HEK293 (cell line): ENCODE results near the gene IL12B.

Experiments used
- EGR2 ChIP-seq: fragments of 450-650 bp; formaldehyde crosslinking; IDR thresholded peaks from 2 replicates; pipeline ENCODE4 v1.5.1; 2016; ENCODE audit warnings: low read depth, missing biosample characterization, missing genetic modification characterization
- HOXC10 ChIP-seq: sonication (generic); formaldehyde crosslinking; IDR thresholded peaks from 2 replicates; pipeline ENCODE4 v1.8.1; 2023; ENCODE audit warnings: mild to moderate bottlenecking, missing genetic modification reagents
- PATZ1 ChIP-seq: fragments of 450-650 bp; formaldehyde crosslinking; IDR thresholded peaks from 2 replicates; pipeline ENCODE4 v1.5.1; 2016; ENCODE audit warnings: missing biosample characterization, missing genetic modification characterization
- PRDM1 ChIP-seq: fragments of 450-650 bp; formaldehyde crosslinking; IDR thresholded peaks from 2 replicates; pipeline ENCODE4; 2016; ENCODE audit warnings: missing biosample characterization, missing genetic modification characterization
- YY2 ChIP-seq: fragments of 450-650 bp; formaldehyde crosslinking; IDR thresholded peaks from 2 replicates; pipeline ENCODE4 v1.5.1; 2016; ENCODE audit warnings: missing biosample characterization, missing genetic modification characterization
- ZBTB20 ChIP-seq: fragments of 450-650 bp; formaldehyde crosslinking; IDR thresholded peaks from 2 replicates; pipeline ENCODE4 v1.5.1; 2016; ENCODE audit warnings: missing biosample characterization, missing genetic modification characterization
- ZBTB21 ChIP-seq: fragments of 450-650 bp; formaldehyde crosslinking; IDR thresholded peaks from 2 replicates; pipeline ENCODE4 v1.5.1; 2017; ENCODE audit warnings: missing biosample characterization, missing genetic modification characterization
- ZNF112 ChIP-seq: fragments of 450-650 bp; formaldehyde crosslinking; IDR thresholded peaks from 2 replicates; pipeline ENCODE4 v1.5.0; 2017; ENCODE audit warnings: missing biosample characterization, missing genetic modification characterization
- ZNF133 ChIP-seq: fragments of 450-650 bp; formaldehyde crosslinking; IDR thresholded peaks from 2 replicates; pipeline ENCODE4 v1.5.1; 2016; ENCODE audit warnings: missing biosample characterization, missing genetic modification characterization
- ZNF174 ChIP-seq: fragments of 450-650 bp; formaldehyde crosslinking; IDR thresholded peaks from 2 replicates; pipeline ENCODE4 v1.5.0; 2017; ENCODE audit warnings: missing biosample characterization, mild to moderate bottlenecking, missing genetic modification characterization
- ZNF184 ChIP-seq: fragments of 450-650 bp; IDR thresholded peaks from 2 replicates; pipeline ENCODE4 v1.5.1; 2018; ENCODE audit warnings: missing biosample characterization, mild to moderate bottlenecking, missing genetic modification characterization
- ZNF391 ChIP-seq: fragments of 450-650 bp; formaldehyde crosslinking; IDR thresholded peaks from 2 replicates; pipeline ENCODE4 v1.5.1; 2016; ENCODE audit warnings: low read depth, missing biosample characterization, missing genetic modification characterization, borderline replicate concordance
- ZNF433 ChIP-seq: fragments of 450-650 bp; formaldehyde crosslinking; IDR thresholded peaks from 2 replicates; pipeline ENCODE4 v1.5.1; 2016; ENCODE audit warnings: missing biosample characterization, missing genetic modification characterization, low read depth
- ZNF473 ChIP-seq: fragments of 450-650 bp; formaldehyde crosslinking; IDR thresholded peaks from 2 replicates; pipeline ENCODE4 v1.5.1; 2017; ENCODE audit warnings: missing biosample characterization, missing genetic modification characterization
- ZNF514 ChIP-seq: fragments of 450-650 bp; formaldehyde crosslinking; IDR thresholded peaks from 2 replicates; pipeline ENCODE4 v1.5.1; 2016; ENCODE audit warnings: missing biosample characterization, missing genetic modification characterization
- ZNF549 ChIP-seq: fragments of 450-650 bp; IDR thresholded peaks from 2 replicates; pipeline ENCODE4 v1.5.1; 2018; ENCODE audit warnings: missing biosample characterization, missing genetic modification characterization, mild to moderate bottlenecking, inconsistent platforms, moderate library complexity
- ZNF610 ChIP-seq: fragments of 450-650 bp; formaldehyde crosslinking; IDR thresholded peaks from 2 replicates; pipeline ENCODE4 v1.5.1; 2016; ENCODE audit warnings: missing biosample characterization, missing genetic modification characterization, borderline replicate concordance
- ZNF660 ChIP-seq: fragments of 450-650 bp; IDR thresholded peaks from 2 replicates; pipeline ENCODE4 v1.5.1; 2018; ENCODE audit warnings: missing biosample characterization, mild to moderate bottlenecking, missing genetic modification characterization
- ZNF664 ChIP-seq: fragments of 450-650 bp; formaldehyde crosslinking; IDR thresholded peaks from 2 replicates; pipeline ENCODE4 v1.5.1; 2016; ENCODE audit warnings: missing biosample characterization, missing genetic modification characterization
- ZNF830 ChIP-seq: fragments of 450-650 bp; IDR thresholded peaks from 2 replicates; pipeline ENCODE4 v1.5.0; 2018; ENCODE audit warnings: missing biosample characterization, missing genetic modification characterization, low read depth, mild to moderate bottlenecking, moderate library complexity
- ZSCAN18 ChIP-seq: fragments of 450-650 bp; formaldehyde crosslinking; IDR thresholded peaks from 2 replicates; pipeline ENCODE4 v1.5.1; 2016; ENCODE audit warnings: missing biosample characterization, missing genetic modification characterization
- ZSCAN23 ChIP-seq: fragments of 450-650 bp; formaldehyde crosslinking; IDR thresholded peaks from 2 replicates; pipeline ENCODE4 v1.5.1; 2016; ENCODE audit warnings: missing biosample characterization, missing genetic modification characterization
- ZSCAN5A ChIP-seq: fragments of 450-650 bp; formaldehyde crosslinking; IDR thresholded peaks from 2 replicates; pipeline ENCODE4 v1.5.1; 2016; ENCODE audit warnings: missing biosample characterization, missing genetic modification characterization
- TF ChIP-seq, protein P1 (sequence below): fragments of 450-650 bp; formaldehyde crosslinking; IDR thresholded peaks from 2 replicates; pipeline ENCODE4 v1.5.1; 2016; ENCODE audit warnings: missing biosample characterization, missing genetic modification characterization, borderline replicate concordance
- TF ChIP-seq, protein P2 (sequence below): fragments of 450-650 bp; formaldehyde crosslinking; IDR thresholded peaks from 2 replicates; pipeline ENCODE4 v1.5.1; 2016; ENCODE audit warnings: missing biosample characterization, missing genetic modification characterization
- TF ChIP-seq, protein P3 (sequence below): fragments of 450-650 bp; formaldehyde crosslinking; IDR thresholded peaks from 2 replicates; pipeline ENCODE4 v1.5.1; 2016; ENCODE audit warnings: missing biosample characterization, missing genetic modification characterization

The IL12B gene

GRCh38 chr5:159331093-159331973 is 1.0 kb upstream of the IL12B start (continued):
- TF ChIP-seq, protein P1, sequence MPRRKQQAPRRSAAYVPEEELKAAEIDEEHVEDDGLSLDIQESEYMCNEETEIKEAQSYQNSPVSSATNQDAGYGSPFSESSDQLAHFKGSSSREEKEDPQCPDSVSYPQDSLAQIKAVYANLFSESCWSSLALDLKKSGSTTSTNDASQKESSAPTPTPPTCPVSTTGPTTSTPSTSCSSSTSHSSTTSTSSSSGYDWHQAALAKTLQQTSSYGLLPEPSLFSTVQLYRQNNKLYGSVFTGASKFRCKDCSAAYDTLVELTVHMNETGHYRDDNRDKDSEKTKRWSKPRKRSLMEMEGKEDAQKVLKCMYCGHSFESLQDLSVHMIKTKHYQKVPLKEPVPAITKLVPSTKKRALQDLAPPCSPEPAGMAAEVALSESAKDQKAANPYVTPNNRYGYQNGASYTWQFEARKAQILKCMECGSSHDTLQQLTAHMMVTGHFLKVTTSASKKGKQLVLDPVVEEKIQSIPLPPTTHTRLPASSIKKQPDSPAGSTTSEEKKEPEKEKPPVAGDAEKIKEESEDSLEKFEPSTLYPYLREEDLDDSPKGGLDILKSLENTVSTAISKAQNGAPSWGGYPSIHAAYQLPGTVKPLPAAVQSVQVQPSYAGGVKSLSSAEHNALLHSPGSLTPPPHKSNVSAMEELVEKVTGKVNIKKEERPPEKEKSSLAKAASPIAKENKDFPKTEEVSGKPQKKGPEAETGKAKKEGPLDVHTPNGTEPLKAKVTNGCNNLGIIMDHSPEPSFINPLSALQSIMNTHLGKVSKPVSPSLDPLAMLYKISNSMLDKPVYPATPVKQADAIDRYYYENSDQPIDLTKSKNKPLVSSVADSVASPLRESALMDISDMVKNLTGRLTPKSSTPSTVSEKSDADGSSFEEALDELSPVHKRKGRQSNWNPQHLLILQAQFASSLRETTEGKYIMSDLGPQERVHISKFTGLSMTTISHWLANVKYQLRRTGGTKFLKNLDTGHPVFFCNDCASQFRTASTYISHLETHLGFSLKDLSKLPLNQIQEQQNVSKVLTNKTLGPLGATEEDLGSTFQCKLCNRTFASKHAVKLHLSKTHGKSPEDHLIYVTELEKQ (tag by site-specific recombination) = no peak
- TF ChIP-seq ZNF660 (tag by site-specific recombination) = peak; percentile 58
- TF ChIP-seq ZNF610 (tag by site-specific recombination) = no peak; the same call in 1 of the 2 replicates
- TF ChIP-seq ZNF664 = no peak
- TF ChIP-seq ZNF433 (tag by site-specific recombination) = no peak
- TF ChIP-seq ZBTB20 (tag by site-specific recombination) = peak; percentile 90
- no peak for TF ChIP-seq PRDM1 (tag by site-specific recombination)
- TF ChIP-seq ZBTB21 (tag by site-specific recombination) = no peak
- TF ChIP-seq ZSCAN18 (tag by site-specific recombination) = no peak
- TF ChIP-seq ZSCAN5A (tag by site-specific recombination) = no peak; the same call in 1 of the 2 replicates
- TF ChIP-seq YY2 = no peak
- TF ChIP-seq ZNF133 = no peak
- 0 out of 2 replicates have a peak, but pooled peaks have one; percentile 31 for TF ChIP-seq ZSCAN23 (tag by site-specific recombination)
- TF ChIP-seq ZNF830 (tag by site-specific recombination) = no peak
- TF ChIP-seq ZNF549 (tag by site-specific recombination) = no peak
- TF ChIP-seq ZNF174 = no peak
- TF ChIP-seq, protein P2, sequence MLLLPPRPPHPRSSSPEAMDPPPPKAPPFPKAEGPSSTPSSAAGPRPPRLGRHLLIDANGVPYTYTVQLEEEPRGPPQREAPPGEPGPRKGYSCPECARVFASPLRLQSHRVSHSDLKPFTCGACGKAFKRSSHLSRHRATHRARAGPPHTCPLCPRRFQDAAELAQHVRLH (tag by site-specific recombination) = 0 out of 2 replicates have a peak, but pooled peaks have one; percentile 10
- peak; percentile 83 for TF ChIP-seq PATZ1 (tag by site-specific recombination)
- TF ChIP-seq ZNF391 = peak; percentile 55; the same call in 1 of the 2 replicates
- no peak for TF ChIP-seq ZNF112 (tag by site-specific recombination)
- no peak for TF ChIP-seq HOXC10
- no peak for TF ChIP-seq ZNF184
- no peak for TF ChIP-seq ZNF514 (tag by site-specific recombination)
- TF ChIP-seq, protein P3, sequence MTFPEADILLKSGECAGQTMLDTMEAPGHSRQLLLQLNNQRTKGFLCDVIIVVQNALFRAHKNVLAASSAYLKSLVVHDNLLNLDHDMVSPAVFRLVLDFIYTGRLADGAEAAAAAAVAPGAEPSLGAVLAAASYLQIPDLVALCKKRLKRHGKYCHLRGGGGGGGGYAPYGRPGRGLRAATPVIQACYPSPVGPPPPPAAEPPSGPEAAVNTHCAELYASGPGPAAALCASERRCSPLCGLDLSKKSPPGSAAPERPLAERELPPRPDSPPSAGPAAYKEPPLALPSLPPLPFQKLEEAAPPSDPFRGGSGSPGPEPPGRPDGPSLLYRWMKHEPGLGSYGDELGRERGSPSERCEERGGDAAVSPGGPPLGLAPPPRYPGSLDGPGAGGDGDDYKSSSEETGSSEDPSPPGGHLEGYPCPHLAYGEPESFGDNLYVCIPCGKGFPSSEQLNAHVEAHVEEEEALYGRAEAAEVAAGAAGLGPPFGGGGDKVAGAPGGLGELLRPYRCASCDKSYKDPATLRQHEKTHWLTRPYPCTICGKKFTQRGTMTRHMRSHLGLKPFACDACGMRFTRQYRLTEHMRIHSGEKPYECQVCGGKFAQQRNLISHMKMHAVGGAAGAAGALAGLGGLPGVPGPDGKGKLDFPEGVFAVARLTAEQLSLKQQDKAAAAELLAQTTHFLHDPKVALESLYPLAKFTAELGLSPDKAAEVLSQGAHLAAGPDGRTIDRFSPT = no peak
- TF ChIP-seq EGR2 (tag by site-specific recombination) = peak; percentile 78; the same call in 1 of the 2 replicates
- no peak for TF ChIP-seq ZNF473 (tag by site-specific recombination)
